Stomach (tissue), 4 donors: ENCODE results near the gene ZNF532.

Experiments
- EP300 ChIP-seq: sonication (generic); formaldehyde crosslinking; IDR thresholded peaks from one replicate; pipeline ENCODE4 v1.6.1; 2017; ENCODE audit warnings: antibody characterized with exemption
- POLR2A ChIP-seq, 4 donors: fragments of 450-650 bp; IDR thresholded peaks; one replicate each; pipeline ENCODE4 v1.6.1; 2016; ENCODE audit warnings: antibody characterized with exemption in 4 of 4, control low read depth in 2 of 4, mild to moderate bottlenecking in 1 of 4, moderate library complexity in 1 of 4
- POLR2AphosphoS5 ChIP-seq, 3 donors: sonication (generic); formaldehyde crosslinking; IDR thresholded peaks; one replicate each; pipeline ENCODE4 v1.6.1; 2016; ENCODE audit warnings: antibody characterized with exemption in 3 of 3
- TF ChIP-seq, protein P1 (sequence below), 7 experiments: fragments of 450-650 bp in 4 of 7; fragments of 200-600 bp in 3 of 7; sonication (generic) in 3 of 7; IDR thresholded peaks; one replicate each; pipeline ENCODE4 v1.5.1; 2016 to 2019; ENCODE audit warnings: antibody characterized with exemption in 7 of 7, control low read depth in 2 of 7, mild to moderate bottlenecking in 1 of 7

- TF ChIP-seq POLR2A (IDR thresholded peaks at IDR 0.05) (no peak), POLR2AphosphoS5 (IDR thresholded peaks at IDR 0.05) (no peak), EP300 (no peak)
- TF ChIP-seq, protein P1, sequence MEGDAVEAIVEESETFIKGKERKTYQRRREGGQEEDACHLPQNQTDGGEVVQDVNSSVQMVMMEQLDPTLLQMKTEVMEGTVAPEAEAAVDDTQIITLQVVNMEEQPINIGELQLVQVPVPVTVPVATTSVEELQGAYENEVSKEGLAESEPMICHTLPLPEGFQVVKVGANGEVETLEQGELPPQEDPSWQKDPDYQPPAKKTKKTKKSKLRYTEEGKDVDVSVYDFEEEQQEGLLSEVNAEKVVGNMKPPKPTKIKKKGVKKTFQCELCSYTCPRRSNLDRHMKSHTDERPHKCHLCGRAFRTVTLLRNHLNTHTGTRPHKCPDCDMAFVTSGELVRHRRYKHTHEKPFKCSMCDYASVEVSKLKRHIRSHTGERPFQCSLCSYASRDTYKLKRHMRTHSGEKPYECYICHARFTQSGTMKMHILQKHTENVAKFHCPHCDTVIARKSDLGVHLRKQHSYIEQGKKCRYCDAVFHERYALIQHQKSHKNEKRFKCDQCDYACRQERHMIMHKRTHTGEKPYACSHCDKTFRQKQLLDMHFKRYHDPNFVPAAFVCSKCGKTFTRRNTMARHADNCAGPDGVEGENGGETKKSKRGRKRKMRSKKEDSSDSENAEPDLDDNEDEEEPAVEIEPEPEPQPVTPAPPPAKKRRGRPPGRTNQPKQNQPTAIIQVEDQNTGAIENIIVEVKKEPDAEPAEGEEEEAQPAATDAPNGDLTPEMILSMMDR (IDR thresholded peaks at IDR 0.05) = no peak
These were observed 36.8 kb upstream of the ZNF532 start for GRCh38 chr18:58827886-58828285.
